ENCODE measurements around the gene CCRL2. TPM values are rescaled to one million over a fixed set of nuclear protein-coding genes. Genes with fewer than 3 reads are reported as not detected.
"Not testable (repeated sequence)": the region's sequence is repeated elsewhere in the genome, so short reads cannot be mapped to it uniquely, and the experiment has no call there.

CCRL2 gene
- total RNA-seq, 6 experiments from 2014 or later, result 0.12 to 0.21 TPM; not detected in 4

DNA sequence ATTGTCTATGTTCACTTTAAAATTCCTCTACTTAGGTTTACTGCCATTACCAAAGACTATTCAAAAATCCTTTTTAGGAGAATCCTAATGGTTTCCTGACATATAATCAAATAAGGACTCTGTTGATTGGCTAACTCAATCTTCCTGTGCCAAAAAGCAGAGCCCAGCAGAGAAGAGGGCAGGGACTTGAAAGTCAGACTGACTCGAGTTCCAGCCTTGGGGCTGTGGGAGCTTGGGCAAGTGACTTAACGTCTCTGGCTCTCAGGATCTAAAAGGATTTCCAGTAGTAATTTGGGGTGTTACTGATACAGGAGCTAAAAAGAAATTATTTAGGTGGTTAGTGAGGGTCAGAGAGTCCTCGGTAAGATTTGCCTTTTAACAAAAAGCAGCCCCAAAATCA is 25.4 kb upstream of the CCRL2 start:
- Mint-ChIP-seq H3K9me3 (no peaks in the 10 kb centered on the region), H3K36me3 (ENCODE audit: low read depth) (no peaks in the 10 kb centered on the region), H3K4me1 (ENCODE audit: low read depth) (peaks cover 8% of the 10 kb centered on the region), H3K27me3 (ENCODE audit: insufficient read depth) (peaks cover 12% of the 10 kb centered on the region), H3K27ac (no peak overlapping the region), H3K4me3 (no peak overlapping the region)
- no peak for DNase-seq
- TF ChIP-seq, protein P1, sequence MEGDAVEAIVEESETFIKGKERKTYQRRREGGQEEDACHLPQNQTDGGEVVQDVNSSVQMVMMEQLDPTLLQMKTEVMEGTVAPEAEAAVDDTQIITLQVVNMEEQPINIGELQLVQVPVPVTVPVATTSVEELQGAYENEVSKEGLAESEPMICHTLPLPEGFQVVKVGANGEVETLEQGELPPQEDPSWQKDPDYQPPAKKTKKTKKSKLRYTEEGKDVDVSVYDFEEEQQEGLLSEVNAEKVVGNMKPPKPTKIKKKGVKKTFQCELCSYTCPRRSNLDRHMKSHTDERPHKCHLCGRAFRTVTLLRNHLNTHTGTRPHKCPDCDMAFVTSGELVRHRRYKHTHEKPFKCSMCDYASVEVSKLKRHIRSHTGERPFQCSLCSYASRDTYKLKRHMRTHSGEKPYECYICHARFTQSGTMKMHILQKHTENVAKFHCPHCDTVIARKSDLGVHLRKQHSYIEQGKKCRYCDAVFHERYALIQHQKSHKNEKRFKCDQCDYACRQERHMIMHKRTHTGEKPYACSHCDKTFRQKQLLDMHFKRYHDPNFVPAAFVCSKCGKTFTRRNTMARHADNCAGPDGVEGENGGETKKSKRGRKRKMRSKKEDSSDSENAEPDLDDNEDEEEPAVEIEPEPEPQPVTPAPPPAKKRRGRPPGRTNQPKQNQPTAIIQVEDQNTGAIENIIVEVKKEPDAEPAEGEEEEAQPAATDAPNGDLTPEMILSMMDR (IDR thresholded peaks at IDR 0.05), result no peak

DNA sequence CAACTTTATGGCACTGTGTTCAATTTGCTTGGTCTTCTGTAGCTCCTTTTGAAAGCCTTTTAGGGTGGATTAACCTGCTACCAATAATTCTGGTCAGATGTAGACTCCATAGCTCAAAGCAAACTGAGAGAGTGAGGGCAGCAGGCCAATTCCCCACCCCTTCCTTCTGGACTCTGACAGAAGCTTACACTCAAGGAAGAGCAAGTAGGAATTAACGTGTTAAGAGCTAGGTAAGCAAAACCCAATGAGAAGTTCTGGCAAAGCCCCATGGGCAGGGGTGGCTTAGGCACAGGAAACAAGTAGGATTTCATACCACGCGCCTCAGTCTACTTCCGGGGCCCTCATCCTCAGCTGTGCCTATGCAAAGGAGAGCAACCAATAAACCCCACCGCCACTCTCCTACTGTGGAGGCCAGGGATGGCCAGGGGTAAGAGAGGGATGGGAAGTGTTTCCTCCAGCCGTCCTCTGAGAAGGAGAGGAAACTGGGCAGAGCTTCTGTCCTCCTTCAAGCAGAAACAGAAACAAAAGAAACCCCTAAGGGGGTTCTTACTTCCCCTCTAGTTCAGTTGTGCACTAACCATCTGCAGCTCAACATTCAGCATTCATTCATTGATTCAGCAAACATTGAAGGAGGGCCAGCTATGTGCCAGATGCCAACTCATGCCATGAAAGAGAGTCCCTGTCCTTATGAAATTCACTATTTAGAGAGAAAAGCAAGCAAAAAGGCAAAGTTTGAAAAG is 23.7 kb upstream of the CCRL2 start:
- DNase-seq, result no peak
- Mint-ChIP-seq H3K9me3 (no peaks in the 10 kb centered on the region), H3K4me3 (no peak overlapping the region), H3K27me3 (ENCODE audit: insufficient read depth) (peaks cover 13% of the 10 kb centered on the region), H3K27ac (no peak overlapping the region), H3K36me3 (ENCODE audit: low read depth) (no peaks in the 10 kb centered on the region), H3K4me1 (ENCODE audit: low read depth) (peaks cover 10% of the 10 kb centered on the region)
- TF ChIP-seq, protein P1 (IDR thresholded peaks at IDR 0.05), result no peak

DNA sequence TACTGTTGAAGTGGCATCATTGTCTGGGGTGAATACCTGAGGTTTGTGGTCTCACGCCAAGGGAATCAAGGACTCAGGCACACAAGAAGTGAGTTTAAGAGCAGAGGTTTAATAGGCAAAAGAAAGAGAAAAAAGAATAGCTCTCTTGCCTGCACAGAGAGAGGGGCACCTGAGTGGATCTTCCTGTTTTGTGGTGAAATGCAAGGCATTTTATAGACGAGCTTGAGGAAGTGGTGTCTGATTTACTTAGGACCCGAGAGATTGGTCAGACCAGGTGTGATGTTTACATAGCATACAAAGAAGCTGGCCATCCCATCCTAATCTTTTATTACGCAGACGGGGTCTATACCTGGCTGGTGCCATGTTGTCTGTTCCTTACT is 23.1 kb upstream of the CCRL2 start:
- Mint-ChIP-seq H3K9me3 (no peaks in the 10 kb centered on the region), H3K27ac (no peak overlapping the region), H3K27me3 (ENCODE audit: insufficient read depth) (peaks cover 13% of the 10 kb centered on the region), H3K4me3 (no peak overlapping the region), H3K36me3 (ENCODE audit: low read depth) (no peaks in the 10 kb centered on the region), H3K4me1 (ENCODE audit: low read depth) (peaks cover 10% of the 10 kb centered on the region)
- DNase-seq, result no peak
- TF ChIP-seq, protein P1 (IDR thresholded peaks at IDR 0.05), result no peak

DNA sequence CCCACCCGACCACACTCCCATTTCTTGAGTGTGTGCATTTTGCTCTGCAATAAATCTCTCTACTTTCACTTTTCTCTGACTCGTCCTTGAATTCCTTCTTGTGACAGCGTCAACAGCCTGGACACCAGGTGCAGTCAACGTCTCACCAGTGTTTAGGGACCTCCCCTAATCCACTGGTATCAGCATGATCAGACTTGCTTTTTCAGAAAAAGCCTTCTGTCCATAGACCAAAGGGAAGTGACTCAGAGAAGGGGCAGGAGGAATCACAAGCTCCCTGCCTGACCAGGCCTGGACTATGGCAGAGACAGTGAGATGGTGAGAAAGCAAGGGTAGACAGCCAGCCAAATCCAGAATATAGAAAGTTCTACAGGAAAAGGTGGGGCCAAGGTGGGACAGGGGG is 20.9 kb upstream of the CCRL2 start:
- H3K27me3 Mint-ChIP-seq (ENCODE audit: insufficient read depth), result peaks cover 13% of the 10 kb centered on the region
- TF ChIP-seq, protein P1 (IDR thresholded peaks at IDR 0.05), result no peak
- peak; percentile 65 for DNase-seq
- H3K27ac Mint-ChIP-seq, result no peak overlapping the region; the same call in 1 of the 2 replicates
- no peaks in the 10 kb centered on the region for H3K36me3 Mint-ChIP-seq (ENCODE audit: low read depth)
- H3K4me3 Mint-ChIP-seq, result peak overlapping the region; percentile 48; the same call in 1 of the 2 replicates
- peaks cover 10% of the 10 kb centered on the region for H3K4me1 Mint-ChIP-seq (ENCODE audit: low read depth)
- H3K9me3 Mint-ChIP-seq, result no peaks in the 10 kb centered on the region

DNA sequence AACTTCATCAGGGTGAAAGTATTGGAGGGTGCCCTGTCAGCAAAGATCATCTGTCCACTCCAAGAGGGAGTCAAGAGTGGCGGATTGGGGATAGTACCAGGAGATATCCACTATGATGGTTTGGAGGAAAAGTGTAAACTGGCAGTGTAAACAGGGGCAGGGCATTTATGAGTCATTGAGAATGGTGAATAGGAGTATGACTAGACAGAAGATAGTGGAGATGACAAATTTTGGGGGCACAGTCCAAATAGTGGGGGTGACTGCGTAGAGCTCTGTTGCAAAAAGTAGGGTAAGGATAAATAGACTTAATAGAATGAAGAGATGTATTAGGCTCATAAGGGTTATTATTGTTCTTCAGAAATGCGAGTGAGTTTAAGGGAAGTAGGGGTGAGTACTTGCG is 18.2 kb upstream of the CCRL2 start:
- H3K9me3 Mint-ChIP-seq; H3K4me1 Mint-ChIP-seq (ENCODE audit: low read depth); H3K27ac Mint-ChIP-seq; H3K4me3 Mint-ChIP-seq; DNase-seq; H3K36me3 Mint-ChIP-seq (ENCODE audit: low read depth): not testable (repeated sequence)
- peaks cover 14% of the 10 kb centered on the region for H3K27me3 Mint-ChIP-seq (ENCODE audit: insufficient read depth)

DNA sequence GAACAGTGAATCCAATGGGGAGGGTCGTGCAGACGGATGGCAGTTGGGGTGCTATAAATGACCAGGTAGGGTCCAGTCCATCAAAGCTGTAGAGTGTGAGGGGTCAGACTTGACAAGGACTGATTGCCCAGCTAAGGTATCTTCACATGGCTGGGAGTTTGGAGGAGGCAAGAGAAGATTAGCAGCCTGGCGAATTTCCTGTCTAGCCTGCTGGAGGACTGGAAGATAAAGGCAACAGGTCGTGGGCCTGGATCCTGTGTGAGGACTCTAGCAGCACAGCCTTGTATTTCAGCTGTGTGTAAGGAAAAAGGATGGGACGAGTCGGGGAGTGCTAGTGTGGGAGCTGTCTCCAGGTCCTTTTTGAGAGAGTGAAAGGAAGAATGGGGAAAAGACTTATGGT is 17.8 kb upstream of the CCRL2 start:
- no peak overlapping the region for H3K27ac Mint-ChIP-seq
- no peak for DNase-seq
- TF ChIP-seq, protein P1 (IDR thresholded peaks at IDR 0.05), result no peak
- H3K9me3 Mint-ChIP-seq, result no peaks in the 10 kb centered on the region
- peaks cover 15% of the 10 kb centered on the region for H3K27me3 Mint-ChIP-seq (ENCODE audit: insufficient read depth)
- no peak overlapping the region for H3K4me3 Mint-ChIP-seq
- peaks cover 10% of the 10 kb centered on the region for H3K4me1 Mint-ChIP-seq (ENCODE audit: low read depth)
- H3K36me3 Mint-ChIP-seq (ENCODE audit: low read depth), result no peaks in the 10 kb centered on the region

DNA sequence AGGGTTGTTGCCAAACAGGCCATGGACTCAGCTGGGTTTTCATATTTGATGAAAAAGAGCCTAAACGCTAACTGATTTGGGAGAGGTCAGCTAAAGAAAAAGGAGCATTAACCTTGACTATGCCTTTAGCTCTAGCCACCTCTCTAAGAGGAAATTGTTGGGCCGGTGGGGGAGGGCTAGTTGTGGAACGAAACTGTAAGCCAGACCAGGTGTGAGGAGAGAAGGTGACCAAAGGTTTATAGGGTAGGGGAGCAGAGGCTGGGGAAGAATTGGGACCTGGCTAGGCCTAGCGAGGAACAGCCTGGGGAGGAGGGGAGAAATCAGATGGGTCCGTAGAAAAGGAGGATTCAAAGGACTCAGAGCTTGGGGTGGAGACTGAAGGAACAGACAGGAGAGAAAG is 15.5 kb upstream of the CCRL2 start:
- H3K27me3 Mint-ChIP-seq (ENCODE audit: insufficient read depth), result peaks cover 20% of the 10 kb centered on the region
- not testable (repeated sequence) for DNase-seq; H3K27ac Mint-ChIP-seq; H3K4me3 Mint-ChIP-seq; H3K9me3 Mint-ChIP-seq; H3K36me3 Mint-ChIP-seq (ENCODE audit: low read depth)
- H3K4me1 Mint-ChIP-seq (ENCODE audit: low read depth), result peaks cover 12% of the 10 kb centered on the region
